Uterus (tissue), 2 donors: ENCODE results near the gene MICAL2.

Experiments used
- POLR2A ChIP-seq, 2 donors: fragments of 450-650 bp; IDR thresholded peaks; one replicate each; pipeline ENCODE4 v1.6.1; 2016; ENCODE audit warnings: antibody characterized with exemption in 2 of 2, mild to moderate bottlenecking in 1 of 2, moderate library complexity in 1 of 2
- TF ChIP-seq, protein P1 (sequence below), 4 experiments: fragments of 200-600 bp in 2 of 4; fragments of 450-650 bp in 2 of 4; sonication (generic) in 2 of 4; IDR thresholded peaks; one replicate each; pipeline ENCODE4 v1.5.1; 2016 to 2019; ENCODE audit warnings: antibody characterized with exemption in 4 of 4, mild to moderate bottlenecking in 2 of 4, moderate library complexity in 1 of 4

- TF ChIP-seq, protein P1, sequence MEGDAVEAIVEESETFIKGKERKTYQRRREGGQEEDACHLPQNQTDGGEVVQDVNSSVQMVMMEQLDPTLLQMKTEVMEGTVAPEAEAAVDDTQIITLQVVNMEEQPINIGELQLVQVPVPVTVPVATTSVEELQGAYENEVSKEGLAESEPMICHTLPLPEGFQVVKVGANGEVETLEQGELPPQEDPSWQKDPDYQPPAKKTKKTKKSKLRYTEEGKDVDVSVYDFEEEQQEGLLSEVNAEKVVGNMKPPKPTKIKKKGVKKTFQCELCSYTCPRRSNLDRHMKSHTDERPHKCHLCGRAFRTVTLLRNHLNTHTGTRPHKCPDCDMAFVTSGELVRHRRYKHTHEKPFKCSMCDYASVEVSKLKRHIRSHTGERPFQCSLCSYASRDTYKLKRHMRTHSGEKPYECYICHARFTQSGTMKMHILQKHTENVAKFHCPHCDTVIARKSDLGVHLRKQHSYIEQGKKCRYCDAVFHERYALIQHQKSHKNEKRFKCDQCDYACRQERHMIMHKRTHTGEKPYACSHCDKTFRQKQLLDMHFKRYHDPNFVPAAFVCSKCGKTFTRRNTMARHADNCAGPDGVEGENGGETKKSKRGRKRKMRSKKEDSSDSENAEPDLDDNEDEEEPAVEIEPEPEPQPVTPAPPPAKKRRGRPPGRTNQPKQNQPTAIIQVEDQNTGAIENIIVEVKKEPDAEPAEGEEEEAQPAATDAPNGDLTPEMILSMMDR (IDR thresholded peaks at IDR 0.05): no peak
- TF ChIP-seq POLR2A (IDR thresholded peaks at IDR 0.05): peak in 1 of 2 donors; percentile 14
Observed at GRCh38 chr11:12117200-12117599, 6.8 kb downstream of the MICAL2 start.
